ENCODE results near the gene ATP6V0D1.

ATP6V0D1 gene

GRCh38 chr16:67463059-67463458 lies 17.9 kb downstream of the ATP6V0D1 start:
- no peak for DNase-seq (ENCODE audit: low read depth)

DNA sequence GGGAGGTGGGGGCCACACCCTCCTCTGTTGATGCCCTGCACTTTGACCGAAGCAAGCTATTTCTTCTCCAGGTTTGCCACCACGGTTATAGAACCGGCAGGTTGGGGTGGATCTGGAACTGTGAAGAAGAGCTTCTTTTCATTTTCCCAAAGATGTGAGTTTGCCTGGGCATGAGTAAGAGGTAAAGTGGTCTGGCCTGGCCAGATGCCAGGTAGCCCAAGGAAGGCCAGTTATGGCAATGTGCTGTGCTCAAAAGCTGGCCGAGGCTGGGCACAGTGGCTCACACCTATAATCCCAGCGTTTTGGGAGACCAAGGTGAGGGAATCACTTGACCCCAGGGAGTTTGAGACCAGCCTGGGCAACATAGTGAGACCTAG lies 18.7 kb downstream of the ATP6V0D1 start:
- no peak for DNase-seq (ENCODE audit: low read depth)

DNA sequence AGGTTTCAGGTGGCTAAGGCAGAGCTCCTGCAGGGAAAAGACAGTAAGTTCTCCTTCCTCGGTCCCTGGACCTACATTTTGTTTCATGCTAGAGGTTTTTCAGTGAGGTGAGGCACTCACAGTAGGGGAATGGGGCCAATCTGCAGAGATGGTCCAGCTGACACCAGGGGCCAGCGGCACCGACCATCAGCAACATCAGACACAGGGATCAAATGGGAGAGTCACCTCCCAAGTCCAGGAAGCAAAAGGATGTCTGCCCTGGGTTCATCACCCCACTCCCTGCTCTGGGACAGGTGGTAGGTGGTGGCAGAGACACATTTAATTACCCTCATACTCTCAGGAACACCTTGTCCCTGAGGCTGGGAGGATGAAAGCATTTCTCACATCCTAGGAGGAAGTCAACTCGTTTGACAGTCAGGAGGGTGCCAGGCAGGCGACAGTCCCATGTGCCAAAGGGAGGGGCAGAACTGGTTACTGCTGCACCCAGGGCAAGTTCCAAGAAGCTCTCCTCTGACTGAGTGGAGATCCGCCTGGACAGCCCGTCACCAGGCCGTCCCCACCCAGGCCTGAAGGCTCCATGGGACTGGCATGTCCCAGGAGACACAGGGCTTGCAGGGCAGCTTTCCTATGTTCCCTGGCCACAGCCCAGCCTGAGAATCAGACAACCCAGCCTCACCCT lies 19.2 kb downstream of the ATP6V0D1 start:
- no peak for DNase-seq (ENCODE audit: low read depth)

GRCh38 chr16:67460961-67461360 lies 20.0 kb downstream of the ATP6V0D1 start:
- DNase-seq (ENCODE audit: low read depth): no peak

GRCh38 chr16:67460168-67460567 lies 20.8 kb downstream of the ATP6V0D1 start:
- no peak for DNase-seq (ENCODE audit: low read depth)

DNA sequence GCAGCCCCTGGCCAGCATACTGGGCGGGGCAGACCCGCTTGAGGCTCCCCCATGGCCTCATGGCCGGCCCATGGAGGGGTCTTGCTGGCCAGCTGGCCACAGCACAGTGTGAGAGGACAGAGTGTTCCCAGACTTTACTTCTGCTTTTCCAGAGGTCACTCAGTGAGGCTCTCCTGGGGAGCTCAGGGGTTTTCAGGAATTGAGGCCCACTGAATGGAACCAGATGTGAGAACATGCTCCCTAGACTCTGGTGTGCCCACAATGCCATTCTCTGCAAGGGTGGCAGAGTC lies 21.2 kb downstream of the ATP6V0D1 start:
- DNase-seq (ENCODE audit: low read depth): peak; percentile 29

GRCh38 chr16:67459066-67459860 lies 21.7 kb downstream of the ATP6V0D1 start:
- DNase-seq (ENCODE audit: low read depth): peak; percentile 33

- no peak for DNase-seq (ENCODE audit: low read depth)
Observed at GRCh38 chr16:67458121-67458641, 22.8 kb downstream of the ATP6V0D1 start.

- DNase-seq (ENCODE audit: low read depth): no peak
Observed at GRCh38 chr16:67457611-67458010, 23.3 kb downstream of the ATP6V0D1 start.

- DNase-seq (ENCODE audit: low read depth): peak; percentile 64
Observed at GRCh38 chr16:67456391-67457081, 24.4 kb downstream of the ATP6V0D1 start.

- no peak for DNase-seq (ENCODE audit: low read depth)
Observed at GRCh38 chr16:67454852-67455251, 26.1 kb downstream of the ATP6V0D1 start.

DNA sequence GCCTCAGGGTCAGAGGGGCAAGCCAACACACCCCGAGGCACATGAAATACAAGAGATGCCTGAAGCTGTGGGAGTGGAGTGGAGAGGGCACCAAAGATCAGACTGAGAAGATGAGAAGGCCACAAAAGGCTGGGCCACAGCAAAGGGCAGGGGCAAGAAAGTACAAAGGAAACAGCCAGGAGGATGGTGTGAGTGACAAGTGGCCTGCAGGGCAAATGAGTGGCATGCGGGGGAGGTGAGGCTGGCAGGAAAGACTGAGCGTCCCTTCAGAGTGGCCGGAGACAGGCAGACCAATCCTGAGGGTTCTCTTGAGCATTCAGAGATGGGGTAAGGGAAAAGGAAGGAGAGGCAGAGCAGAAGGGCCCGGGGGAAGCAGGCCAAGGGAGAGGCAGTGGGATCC lies 26.9 kb downstream of the ATP6V0D1 start:
- no peak for DNase-seq (ENCODE audit: low read depth)

- peak; percentile 24 for DNase-seq (ENCODE audit: low read depth)
Observed at GRCh38 chr16:67451704-67452435, 29.1 kb downstream of the ATP6V0D1 start.

DNA sequence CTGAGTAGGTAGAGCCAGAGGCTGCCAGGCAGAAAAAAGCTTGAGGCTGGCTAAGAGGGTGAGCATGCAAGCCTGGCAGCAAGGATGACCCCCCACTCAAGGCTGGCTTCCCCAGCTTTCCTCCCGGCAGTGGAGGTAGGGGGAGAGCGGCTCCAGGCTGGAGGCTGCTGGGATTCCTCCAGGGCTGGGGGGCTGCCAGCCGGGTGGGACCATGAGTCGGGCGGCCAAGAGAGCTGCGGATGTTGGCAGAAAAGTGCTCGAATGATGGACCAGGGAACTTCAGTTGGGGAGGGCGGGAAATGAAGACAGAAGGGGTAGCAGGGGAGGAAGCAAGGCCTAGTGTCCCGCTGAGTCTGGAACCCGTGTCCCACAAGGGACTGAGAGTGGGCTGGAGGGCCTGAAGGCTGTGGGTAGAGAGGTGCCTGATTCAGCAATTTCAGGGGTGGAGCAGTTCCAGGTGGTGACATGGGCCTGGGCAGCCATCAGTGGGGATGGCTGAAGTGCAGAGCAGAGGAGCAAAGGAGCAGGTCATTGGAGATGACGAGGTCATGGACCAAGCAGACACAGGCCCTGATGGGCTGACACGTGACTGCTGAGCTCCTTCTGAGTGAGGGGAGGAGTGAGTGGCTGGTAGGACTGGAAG lies 29.8 kb downstream of the ATP6V0D1 start:
- DNase-seq (ENCODE audit: low read depth): no peak

DNA sequence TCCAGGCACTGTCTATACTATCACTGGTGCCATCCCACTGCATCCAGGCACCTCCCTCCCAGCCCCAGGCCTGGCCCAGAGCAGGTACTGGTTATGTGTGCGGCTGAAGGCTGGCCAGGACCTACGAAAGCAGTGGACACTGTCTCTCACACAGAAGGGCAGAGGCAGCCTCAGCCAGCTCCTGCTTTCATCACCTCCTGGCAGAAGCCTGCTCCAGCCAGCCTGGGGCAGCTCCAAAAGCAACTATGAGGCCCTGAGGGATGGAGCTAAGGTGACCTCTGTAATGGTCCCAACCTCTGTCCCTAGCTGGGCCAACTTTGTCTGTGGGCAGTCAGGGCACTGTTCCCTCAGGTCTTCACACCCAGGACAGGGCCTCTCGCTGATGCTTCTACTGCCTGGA lies 31.2 kb downstream of the ATP6V0D1 start:
- no peak for DNase-seq (ENCODE audit: low read depth)

- DNase-seq (ENCODE audit: low read depth): no peak
Observed at GRCh38 chr16:67449336-67449735, 31.6 kb downstream of the ATP6V0D1 start.

DNA sequence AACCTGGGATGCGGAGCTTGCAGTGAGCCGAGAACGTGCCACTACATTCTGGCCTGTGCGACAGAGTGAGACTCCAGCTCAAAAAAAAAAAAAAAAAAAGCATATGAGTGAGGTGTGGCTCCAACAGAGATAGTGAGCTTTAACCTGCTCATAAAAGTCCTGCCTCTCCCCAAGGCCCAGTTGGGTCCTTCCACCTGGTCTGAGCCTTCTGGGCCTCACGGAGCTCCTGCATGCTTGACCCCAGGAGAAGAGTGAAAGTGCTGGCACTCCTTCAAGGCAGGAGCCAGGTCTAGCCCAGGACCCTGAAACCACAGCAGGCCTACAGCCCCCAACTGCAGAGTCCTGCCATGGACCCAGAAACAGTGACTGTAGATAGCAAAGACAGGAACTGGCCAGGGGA lies 32.4 kb downstream of the ATP6V0D1 start:
- DNase-seq (ENCODE audit: low read depth): no peak

- DNase-seq (ENCODE audit: low read depth): no peak
Observed at GRCh38 chr16:67447508-67448076, 33.4 kb downstream of the ATP6V0D1 start.

DNA sequence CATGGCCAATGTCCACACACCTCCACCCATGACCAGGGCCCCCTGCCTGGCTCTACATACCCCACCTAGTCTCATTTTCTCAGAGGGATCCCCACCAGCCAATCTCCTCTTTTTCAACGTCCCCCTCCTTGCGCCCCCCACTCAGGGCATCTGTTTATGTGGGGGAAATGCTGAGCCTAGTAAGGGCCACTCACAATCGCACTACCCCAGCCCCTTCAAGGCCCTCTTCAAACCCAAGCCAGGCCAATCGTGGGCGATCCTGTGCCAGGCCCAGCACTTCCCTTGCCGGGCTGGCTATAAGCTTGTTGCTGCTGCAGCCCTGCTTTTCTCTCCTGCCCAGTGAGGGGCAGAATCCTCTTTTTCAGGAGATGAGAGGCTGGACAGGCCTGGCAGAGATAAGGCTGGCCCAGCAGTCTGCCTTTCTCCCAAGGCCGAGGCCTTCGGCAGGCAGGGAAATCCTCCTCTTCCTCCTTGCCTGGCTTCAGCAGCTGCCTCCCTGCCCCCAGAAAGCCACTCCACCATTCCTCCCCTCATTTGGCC lies 33.9 kb downstream of the ATP6V0D1 start:
- no peak for DNase-seq (ENCODE audit: low read depth)

- DNase-seq (ENCODE audit: low read depth): no peak
Observed at GRCh38 chr16:67445913-67446907, 34.7 kb downstream of the ATP6V0D1 start.

Data from fibroblast of gingiva (primary cell).